ENCODE data around the gene PRKCA. TPM values are rescaled to one million over a fixed set of nuclear protein-coding genes. Genes with fewer than 3 reads are reported as not detected.

Gene PRKCA
- total and polyA plus RNA-seq, 10 of the 15 experiments (the other 5 are each of a cell fraction or from before 2014, with no cell fraction given), result 0.11 to 14.6 (median 0.72) TPM

DNA sequence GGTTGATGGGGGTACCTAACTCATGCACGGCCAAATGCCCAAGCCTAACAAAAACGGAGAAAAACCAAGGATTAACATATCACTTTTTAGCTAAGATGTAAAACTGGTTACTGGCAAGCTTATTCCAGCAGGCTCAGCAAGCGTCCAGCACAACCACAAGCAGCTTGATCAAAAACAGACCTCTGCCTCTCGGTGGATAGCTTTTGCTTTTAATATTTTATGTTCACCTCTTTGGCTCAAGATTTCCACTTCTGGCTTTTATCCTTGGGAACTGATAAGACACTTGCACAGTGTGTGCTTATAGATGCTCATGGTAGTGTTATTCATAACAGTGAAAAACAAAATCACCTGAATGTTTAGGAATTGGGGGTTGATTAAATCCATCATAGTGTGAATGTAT lies 325.6 kb downstream of the PRKCA start:
- Histone ChIP-seq H3K4me1 (ENCODE audit: control insufficient read depth, insufficient read depth, low read length) (no peaks in the 10 kb centered on the region), H3K4me2 (ENCODE audit: control insufficient read depth, insufficient read depth) (no peak overlapping the region), H3K79me2 (ENCODE audit: control insufficient read depth, insufficient read depth, low read length) (no peaks in the 10 kb centered on the region), H3K36me3 (ENCODE audit: control insufficient read depth in 2 of 2, insufficient read depth in 2 of 2, low read length in 1 of 2) (no peaks in the 10 kb centered on the region; a peak in 1 of 4 replicates), H3K4me3 (no peak overlapping the region), H3K27me3 (replicated peaks in 1 of 2; ENCODE audit: control insufficient read depth in 2 of 2, insufficient read depth in 2 of 2, low read length in 1 of 2) (no peaks in the 10 kb centered on the region), H3K9ac (ENCODE audit: control insufficient read depth, insufficient read depth, low read length) (no peak overlapping the region), H3K27ac (ENCODE audit: control insufficient read depth, insufficient read depth) (no peak overlapping the region), H2AFZ (ENCODE audit: control insufficient read depth, low read depth, low read length) (no peak overlapping the region), H4K20me1 (ENCODE audit: control insufficient read depth, insufficient read depth) (no peaks in the 10 kb centered on the region), H3K9me3 (replicated peaks; ENCODE audit: control insufficient read depth, insufficient read depth, low read length) (no peaks in the 10 kb centered on the region)
- ChIA-PET POLR2A (no interaction called here), SMC1A (ENCODE audit: uncharacterized antibody, unreplicated experiment) (interaction anchor here (0.6 to 3.1 kb wide), 7 partner anchors 13 to 1113 kb away, joined by 3 to 11 read pairs (median 3); no protein-coding TSS in a partner anchor), CTCF (interaction anchor here (0.9 to 1.0 kb wide), 3 partner anchors 9 to 61 kb away, joined by 3 read pairs; no protein-coding TSS in a partner anchor), RAD21 (ENCODE audit: unreplicated experiment) (interaction anchor here (0.5 to 1.3 kb wide), 6 partner anchors 12 to 592 kb away, joined by 3 read pairs; no protein-coding TSS in a partner anchor)
- in situ Hi-C loops (cut with MboI), result no loop called here
- intact Hi-C loops (cut with micrococcal nuclease; ENCODE audit: unreplicated experiment), result loop anchor here (5.0 kb wide), 1 partner anchor 84 kb away; no protein-coding TSS in a partner anchor
- ATAC-seq (no peak), DNase-seq (ENCODE audit: low read depth, low spot score) (no peak), FAIRE-seq (no peak)
- WGBS (ENCODE audit: insufficient coverage, insufficient replicate concordance, low lambda C conversion rate, missing lambda C conversion rate), result 8% methylated on average over 4 of the region's 4 CpGs
- TF ChIP-seq, protein P1, sequence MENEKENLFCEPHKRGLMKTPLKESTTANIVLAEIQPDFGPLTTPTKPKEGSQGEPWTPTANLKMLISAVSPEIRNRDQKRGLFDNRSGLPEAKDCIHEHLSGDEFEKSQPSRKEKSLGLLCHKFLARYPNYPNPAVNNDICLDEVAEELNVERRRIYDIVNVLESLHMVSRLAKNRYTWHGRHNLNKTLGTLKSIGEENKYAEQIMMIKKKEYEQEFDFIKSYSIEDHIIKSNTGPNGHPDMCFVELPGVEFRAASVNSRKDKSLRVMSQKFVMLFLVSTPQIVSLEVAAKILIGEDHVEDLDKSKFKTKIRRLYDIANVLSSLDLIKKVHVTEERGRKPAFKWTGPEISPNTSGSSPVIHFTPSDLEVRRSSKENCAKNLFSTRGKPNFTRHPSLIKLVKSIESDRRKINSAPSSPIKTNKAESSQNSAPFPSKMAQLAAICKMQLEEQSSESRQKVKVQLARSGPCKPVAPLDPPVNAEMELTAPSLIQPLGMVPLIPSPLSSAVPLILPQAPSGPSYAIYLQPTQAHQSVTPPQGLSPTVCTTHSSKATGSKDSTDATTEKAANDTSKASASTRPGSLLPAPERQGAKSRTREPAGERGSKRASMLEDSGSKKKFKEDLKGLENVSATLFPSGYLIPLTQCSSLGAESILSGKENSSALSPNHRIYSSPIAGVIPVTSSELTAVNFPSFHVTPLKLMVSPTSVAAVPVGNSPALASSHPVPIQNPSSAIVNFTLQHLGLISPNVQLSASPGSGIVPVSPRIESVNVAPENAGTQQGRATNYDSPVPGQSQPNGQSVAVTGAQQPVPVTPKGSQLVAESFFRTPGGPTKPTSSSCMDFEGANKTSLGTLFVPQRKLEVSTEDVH (IDR thresholded peaks at IDR 0.05; ENCODE audit: low read depth, partially characterized antibody), result no peak
- TF ChIP-seq ASH2L (IDR thresholded peaks at IDR 0.05; ENCODE audit: borderline replicate concordance, low read depth) (no peak), SMAD1 (IDR thresholded peaks at IDR 0.05; ENCODE audit: low read depth, partially characterized antibody) (no peak)
- TF ChIP-seq, protein P2, sequence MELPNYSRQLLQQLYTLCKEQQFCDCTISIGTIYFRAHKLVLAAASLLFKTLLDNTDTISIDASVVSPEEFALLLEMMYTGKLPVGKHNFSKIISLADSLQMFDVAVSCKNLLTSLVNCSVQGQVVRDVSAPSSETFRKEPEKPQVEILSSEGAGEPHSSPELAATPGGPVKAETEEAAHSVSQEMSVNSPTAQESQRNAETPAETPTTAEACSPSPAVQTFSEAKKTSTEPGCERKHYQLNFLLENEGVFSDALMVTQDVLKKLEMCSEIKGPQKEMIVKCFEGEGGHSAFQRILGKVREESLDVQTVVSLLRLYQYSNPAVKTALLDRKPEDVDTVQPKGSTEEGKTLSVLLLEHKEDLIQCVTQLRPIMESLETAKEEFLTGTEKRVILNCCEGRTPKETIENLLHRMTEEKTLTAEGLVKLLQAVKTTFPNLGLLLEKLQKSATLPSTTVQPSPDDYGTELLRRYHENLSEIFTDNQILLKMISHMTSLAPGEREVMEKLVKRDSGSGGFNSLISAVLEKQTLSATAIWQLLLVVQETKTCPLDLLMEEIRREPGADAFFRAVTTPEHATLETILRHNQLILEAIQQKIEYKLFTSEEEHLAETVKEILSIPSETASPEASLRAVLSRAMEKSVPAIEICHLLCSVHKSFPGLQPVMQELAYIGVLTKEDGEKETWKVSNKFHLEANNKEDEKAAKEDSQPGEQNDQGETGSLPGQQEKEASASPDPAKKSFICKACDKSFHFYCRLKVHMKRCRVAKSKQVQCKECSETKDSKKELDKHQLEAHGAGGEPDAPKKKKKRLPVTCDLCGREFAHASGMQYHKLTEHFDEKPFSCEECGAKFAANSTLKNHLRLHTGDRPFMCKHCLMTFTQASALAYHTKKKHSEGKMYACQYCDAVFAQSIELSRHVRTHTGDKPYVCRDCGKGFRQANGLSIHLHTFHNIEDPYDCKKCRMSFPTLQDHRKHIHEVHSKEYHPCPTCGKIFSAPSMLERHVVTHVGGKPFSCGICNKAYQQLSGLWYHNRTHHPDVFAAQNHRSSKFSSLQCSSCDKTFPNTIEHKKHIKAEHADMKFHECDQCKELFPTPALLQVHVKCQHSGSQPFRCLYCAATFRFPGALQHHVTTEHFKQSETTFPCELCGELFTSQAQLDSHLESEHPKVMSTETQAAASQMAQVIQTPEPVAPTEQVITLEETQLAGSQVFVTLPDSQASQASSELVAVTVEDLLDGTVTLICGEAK (IDR thresholded peaks at IDR 0.05; ENCODE audit: borderline replicate concordance), result no peak
- BruUV-seq (replicated peaks), result no TSS peak

Measured in GM12878 (cell line).